IgD-negative memory B cell (primary cell): ENCODE measurements around the gene ZFP36. TPM values are rescaled to one million over a fixed set of nuclear protein-coding genes. Genes with fewer than 3 reads are reported as not detected.
"Not testable (repeated sequence)": the region's sequence is repeated elsewhere in the genome, so short reads cannot be mapped to it uniquely, and the experiment has no call there.

Source experiments
- H3K27ac Mint-ChIP-seq, 3 donors: one replicate each; pipeline ENCODE4 v1.8.0; 2020 to 2022; ENCODE audit warnings: mild to moderate bottlenecking in 3 of 3, mixed read lengths in 3 of 3, moderate library complexity in 1 of 3
- H3K27me3 Mint-ChIP-seq: one replicate; pipeline ENCODE4 v1.8.0; 2021; ENCODE audit warnings: mixed read lengths
- H3K36me3 Mint-ChIP-seq: one replicate; pipeline ENCODE4 v1.8.0; 2020; ENCODE audit warnings: mild to moderate bottlenecking, mixed read lengths
- H3K4me1 Mint-ChIP-seq, 3 donors: one replicate each; pipeline ENCODE4 v1.8.0; 2020 to 2022; ENCODE audit warnings: mixed read lengths in 3 of 3, mild to moderate bottlenecking in 1 of 3
- H3K4me3 Mint-ChIP-seq, 4 donors: one replicate each; pipeline ENCODE4 v1.8.0; 2020 to 2022; ENCODE audit warnings: mild to moderate bottlenecking in 4 of 4, mixed read lengths in 4 of 4, moderate library complexity in 3 of 4
- H3K9me3 Mint-ChIP-seq, 3 donors: one replicate each; pipeline ENCODE4 v1.8.0; 2020 to 2021; ENCODE audit warnings: mixed read lengths in 3 of 3, mild to moderate bottlenecking in 1 of 3
- polyA plus RNA-seq: library from polyadenylated mRNA; unstranded; fragments of 300-500 nt; fragmentation: Illumina TruSeq; gene quantifications from one replicate; pipeline ENCODE4 v1.2.3, GENCODE V29; 2021

The ZFP36 gene, protein sequence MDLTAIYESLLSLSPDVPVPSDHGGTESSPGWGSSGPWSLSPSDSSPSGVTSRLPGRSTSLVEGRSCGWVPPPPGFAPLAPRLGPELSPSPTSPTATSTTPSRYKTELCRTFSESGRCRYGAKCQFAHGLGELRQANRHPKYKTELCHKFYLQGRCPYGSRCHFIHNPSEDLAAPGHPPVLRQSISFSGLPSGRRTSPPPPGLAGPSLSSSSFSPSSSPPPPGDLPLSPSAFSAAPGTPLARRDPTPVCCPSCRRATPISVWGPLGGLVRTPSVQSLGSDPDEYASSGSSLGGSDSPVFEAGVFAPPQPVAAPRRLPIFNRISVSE
- polyA plus RNA-seq = 579 TPM

DNA sequence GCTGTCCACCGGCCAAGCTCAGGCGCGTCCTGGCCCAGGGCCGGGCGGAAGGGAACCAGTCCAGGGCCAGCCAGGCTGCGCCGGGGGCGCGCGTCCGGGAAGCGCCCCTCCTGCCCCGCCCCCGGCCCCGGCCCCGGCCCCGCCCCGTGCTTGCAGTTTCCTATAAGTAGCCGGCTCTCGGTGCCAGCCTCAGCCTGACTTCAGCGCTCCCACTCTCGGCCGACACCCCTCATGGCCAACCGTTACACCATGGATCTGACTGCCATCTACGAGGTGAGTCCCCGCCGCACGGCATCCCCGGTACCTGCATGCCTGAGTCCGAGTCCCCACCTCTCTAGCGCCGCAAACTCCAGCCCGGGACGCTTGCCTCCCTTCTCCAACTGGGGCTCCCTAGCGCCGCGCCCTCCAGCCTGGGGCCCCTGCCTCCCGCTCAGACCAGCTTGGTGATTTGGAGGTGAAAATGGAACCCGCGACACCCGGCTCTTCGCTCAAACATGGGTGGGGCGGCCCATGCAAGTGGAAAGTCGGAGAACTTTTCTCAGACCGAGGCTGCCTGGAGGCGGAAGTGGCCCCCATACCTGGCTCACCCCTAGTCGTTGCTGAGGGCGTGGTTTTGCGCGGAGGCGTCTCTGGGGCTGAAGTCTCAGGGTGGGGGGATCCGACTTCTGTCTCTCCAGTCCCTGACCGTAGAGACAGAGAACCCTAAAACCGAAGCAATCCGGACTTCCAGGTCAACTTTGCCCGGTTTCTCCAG is at the start of gene ZFP36:
Gene ZFP36 (plus strand): TSS at position 192 of the 754 bp plus-strand sequence. CDS start 58 bp downstream, at position 250.
- H3K27ac Mint-ChIP-seq = peak within 1 kb of the TSS; percentile 99 to 100 (median 100)
- no peaks in the 10 kb centered on the region for H3K27me3 Mint-ChIP-seq
- H3K4me3 Mint-ChIP-seq = peak within 1 kb of the TSS; percentile 95 to 99 (median 96)

DNA sequence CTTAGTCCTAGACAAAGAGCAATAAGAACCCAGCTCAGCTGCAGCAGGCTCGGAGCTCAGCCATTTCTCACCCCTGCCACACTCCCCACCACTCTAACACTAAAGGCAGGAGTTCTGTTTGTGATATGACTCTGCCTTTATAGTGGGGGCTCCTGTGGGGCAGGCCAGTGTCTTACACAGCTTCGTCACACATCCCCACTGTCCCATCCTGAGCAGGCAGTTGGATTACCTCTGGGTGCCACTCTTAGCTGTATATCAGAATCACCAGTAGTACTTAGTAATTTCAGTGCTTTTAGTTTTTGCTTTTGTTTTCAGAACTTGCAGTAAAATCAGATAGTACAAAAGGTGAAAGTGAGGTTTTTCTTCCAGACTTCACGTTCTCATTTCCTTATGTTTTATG is 47.6 kb upstream of the ZFP36 start:
- no peaks in the 10 kb centered on the region for H3K9me3 Mint-ChIP-seq
- peak overlapping the region in 1 of 3 donors; percentile 43 for H3K27ac Mint-ChIP-seq
- H3K4me1 Mint-ChIP-seq = peaks cover 14 to 18% (median 16%) of the 10 kb centered on the region in 3 donors
- peaks cover 5% of the 10 kb centered on the region for H3K36me3 Mint-ChIP-seq
- H3K4me3 Mint-ChIP-seq = no peak overlapping the region
- H3K27me3 Mint-ChIP-seq = no peaks in the 10 kb centered on the region

More for the DNA sequence above, at the start of gene ZFP36:
- no peaks in the 10 kb centered on the region for H3K9me3 Mint-ChIP-seq
- H3K4me1 Mint-ChIP-seq = peaks cover 26 to 35% (median 33%) of the 10 kb centered on the region in 3 donors
- peaks cover 17% of the 10 kb centered on the region for H3K36me3 Mint-ChIP-seq

DNA sequence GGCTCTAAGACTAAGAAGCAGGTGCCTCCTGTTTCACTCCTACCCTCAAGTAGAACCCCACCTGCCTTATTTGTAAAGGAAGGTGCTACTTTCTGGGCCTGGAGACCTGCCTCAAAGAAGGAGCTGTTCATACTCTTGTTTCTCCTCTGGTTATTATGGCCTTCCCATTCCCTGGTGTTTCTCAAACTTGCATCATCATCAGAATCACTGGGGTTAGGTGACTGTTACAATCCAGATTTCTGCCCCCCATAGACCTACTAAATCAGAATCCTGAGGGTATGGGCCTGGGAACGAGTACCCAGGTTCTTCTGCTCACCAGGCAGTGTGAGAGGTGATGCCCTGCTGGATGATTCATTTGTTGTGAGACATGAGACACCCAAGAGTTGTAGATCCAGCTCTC is 46.0 kb upstream of the ZFP36 start:
- Mint-ChIP-seq H3K36me3 (peaks cover 3% of the 10 kb centered on the region), H3K27ac (no peak overlapping the region), H3K4me3 (no peak overlapping the region), H3K27me3 (no peaks in the 10 kb centered on the region), H3K9me3 (no peaks in the 10 kb centered on the region), H3K4me1 (peaks cover 22 to 24% (median 24%) of the 10 kb centered on the region in 3 donors)

DNA sequence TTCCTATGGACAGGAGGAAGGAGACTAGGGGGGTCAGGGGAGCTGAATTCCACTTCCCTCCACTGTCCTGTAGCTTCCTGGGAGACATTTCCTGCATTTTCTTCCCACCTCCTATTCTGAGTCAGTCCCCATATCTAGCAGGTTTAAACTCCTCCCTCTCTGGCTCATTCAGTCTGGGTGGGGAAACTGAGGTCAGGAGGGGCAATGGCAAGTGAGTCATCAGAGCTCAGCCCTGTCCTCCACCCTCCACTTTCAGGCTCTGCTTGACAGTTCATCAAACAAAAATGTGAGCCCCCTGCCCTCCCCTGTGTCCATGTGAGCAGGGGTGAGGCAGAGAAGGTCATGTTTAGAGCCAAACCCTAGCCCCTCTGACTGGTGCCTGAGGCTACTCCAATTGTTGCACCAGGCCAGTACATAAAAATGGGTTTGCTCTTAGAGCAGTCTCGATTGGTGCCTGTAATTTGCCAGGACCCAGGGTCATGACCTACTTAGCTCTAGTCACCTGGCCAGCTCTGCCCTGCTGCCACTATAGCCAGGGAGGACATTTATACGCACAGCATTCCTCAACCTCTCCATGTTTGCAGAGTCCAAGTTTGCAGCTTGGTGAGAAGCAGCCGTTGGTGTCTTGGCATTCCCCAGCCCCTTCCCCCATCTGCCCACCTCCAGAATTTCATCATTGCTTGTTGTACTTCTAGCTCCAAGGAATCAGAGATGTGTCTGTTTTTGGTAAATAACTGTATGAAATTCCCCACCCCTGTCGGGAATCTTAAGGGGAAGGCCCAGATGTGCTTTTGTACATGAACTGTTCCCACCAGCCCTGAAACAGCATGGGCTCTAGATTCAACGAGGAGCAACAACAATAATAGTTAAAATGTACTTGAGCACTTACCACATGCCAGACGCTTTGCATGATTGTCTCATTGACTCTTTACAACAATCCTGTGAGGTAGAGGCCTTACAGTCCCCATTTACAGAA is 43.7 kb upstream of the ZFP36 start:
- H3K27ac Mint-ChIP-seq = peak overlapping the region; percentile 86 to 93 (median 88)
- peaks cover 6% of the 10 kb centered on the region for H3K36me3 Mint-ChIP-seq
- H3K27me3 Mint-ChIP-seq = no peaks in the 10 kb centered on the region
- peaks cover 22 to 24% (median 22%) of the 10 kb centered on the region in 3 donors for H3K4me1 Mint-ChIP-seq
- H3K9me3 Mint-ChIP-seq = no peaks in the 10 kb centered on the region
- H3K4me3 Mint-ChIP-seq = peak overlapping the region in 2 of 4 donors; percentile 82 to 88

GRCh38 chr19:39363901-39364457 is 42.7 kb upstream of the ZFP36 start:
- Mint-ChIP-seq H3K36me3 (peaks cover 6% of the 10 kb centered on the region), H3K27ac (peak overlapping the region; percentile 88 to 93 (median 89)), H3K4me3 (peak overlapping the region; percentile 5 to 88 (median 44)), H3K9me3 (no peaks in the 10 kb centered on the region), H3K4me1 (peaks cover 22 to 24% (median 22%) of the 10 kb centered on the region in 3 donors), H3K27me3 (no peaks in the 10 kb centered on the region)

GRCh38 chr19:39365531-39365930 is 41.1 kb upstream of the ZFP36 start:
- no peaks in the 10 kb centered on the region for H3K27me3 Mint-ChIP-seq
- H3K27ac Mint-ChIP-seq = no peak overlapping the region
- peaks cover 20 to 22% (median 22%) of the 10 kb centered on the region in 3 donors for H3K4me1 Mint-ChIP-seq
- peaks cover 3% of the 10 kb centered on the region for H3K36me3 Mint-ChIP-seq
- no peaks in the 10 kb centered on the region for H3K9me3 Mint-ChIP-seq
- no peak overlapping the region for H3K4me3 Mint-ChIP-seq

GRCh38 chr19:39369200-39369599 is 37.4 kb upstream of the ZFP36 start:
- no peaks in the 10 kb centered on the region for H3K27me3 Mint-ChIP-seq
- no peaks in the 10 kb centered on the region for H3K9me3 Mint-ChIP-seq
- H3K4me3 Mint-ChIP-seq = no peak overlapping the region
- H3K4me1 Mint-ChIP-seq = peaks cover 6 to 10% (median 9%) of the 10 kb centered on the region in 3 donors
- peaks cover 3% of the 10 kb centered on the region for H3K36me3 Mint-ChIP-seq
- H3K27ac Mint-ChIP-seq = peak overlapping the region in 1 of 3 donors; percentile 14

- Mint-ChIP-seq H3K27ac (no peak overlapping the region), H3K4me1 (peaks cover 2 to 4% (median 3%) of the 10 kb centered on the region in 3 donors), H3K36me3 (peaks cover 3% of the 10 kb centered on the region), H3K4me3 (no peak overlapping the region), H3K9me3 (no peaks in the 10 kb centered on the region), H3K27me3 (no peaks in the 10 kb centered on the region)
These were observed 35.9 kb upstream of the ZFP36 start for GRCh38 chr19:39370735-39371134.

DNA sequence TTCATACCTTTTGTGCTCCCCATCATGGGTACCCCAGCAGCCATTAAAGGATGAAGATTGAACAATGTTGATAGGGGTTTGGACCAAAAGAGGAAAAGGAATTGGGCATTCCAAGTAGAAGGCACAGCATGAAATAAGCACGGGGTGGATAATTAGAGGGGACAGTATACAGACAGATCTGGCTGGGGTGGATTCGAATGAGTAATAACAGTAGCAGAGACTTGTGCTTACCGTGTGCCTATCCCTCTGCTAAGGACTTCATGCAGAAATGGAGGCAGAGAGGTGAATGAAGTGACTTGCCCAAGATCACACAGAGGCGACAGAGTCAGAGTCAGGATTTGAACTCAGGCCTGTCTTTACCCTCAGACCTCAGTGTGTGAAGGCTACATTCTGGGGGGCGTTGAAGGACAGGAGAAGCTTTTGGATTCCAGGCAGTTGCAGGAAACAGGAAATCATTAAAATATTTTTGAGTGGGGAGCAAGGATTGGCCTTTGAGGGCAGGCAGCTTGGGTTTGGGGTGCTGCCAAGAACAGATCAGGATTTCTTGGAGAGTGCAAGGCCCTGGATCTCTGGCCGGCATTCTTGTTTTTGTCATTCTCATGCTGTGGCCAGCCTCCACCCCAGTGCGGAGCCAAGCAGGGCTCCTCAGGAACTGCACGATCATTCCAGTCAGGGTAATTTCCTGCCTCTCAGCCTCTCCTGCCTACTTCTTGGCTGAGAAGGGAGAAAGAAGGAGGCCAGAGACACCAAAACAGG is 34.4 kb upstream of the ZFP36 start:
- Mint-ChIP-seq H3K9me3 (no peaks in the 10 kb centered on the region), H3K27me3 (no peaks in the 10 kb centered on the region), H3K4me1 (peaks cover 2 to 4% (median 3%) of the 10 kb centered on the region in 3 donors), H3K27ac (peak overlapping the region in 2 of 3 donors; percentile 22 to 59), H3K4me3 (no peak overlapping the region), H3K36me3 (peaks cover 3% of the 10 kb centered on the region)

DNA sequence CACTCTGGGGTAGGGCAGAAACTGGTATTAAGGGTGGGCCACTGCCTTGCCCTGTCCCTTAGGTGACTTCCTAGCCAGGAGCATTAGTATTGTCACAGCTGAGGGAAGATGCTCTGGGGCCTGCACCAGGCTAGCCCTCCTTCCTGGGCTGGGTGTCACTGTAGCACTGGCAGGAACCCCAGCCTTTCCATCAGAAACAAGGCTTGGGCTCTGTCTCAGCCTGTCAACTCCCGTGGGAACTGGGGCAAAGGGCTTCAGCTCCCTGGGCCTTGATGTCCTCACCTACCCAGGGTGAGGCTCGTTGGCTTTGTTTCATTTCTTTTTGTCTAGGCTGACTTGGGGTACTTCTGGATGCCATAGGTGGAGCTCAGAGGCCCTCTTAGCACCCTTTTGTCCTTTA is 33.7 kb upstream of the ZFP36 start:
- Mint-ChIP-seq H3K4me1 (peaks cover 2 to 4% (median 3%) of the 10 kb centered on the region in 3 donors), H3K36me3 (peaks cover 3% of the 10 kb centered on the region), H3K27me3 (no peaks in the 10 kb centered on the region), H3K9me3 (no peaks in the 10 kb centered on the region), H3K4me3 (no peak overlapping the region), H3K27ac (no peak overlapping the region)

- Mint-ChIP-seq H3K36me3 (peaks cover 6% of the 10 kb centered on the region), H3K27me3 (no peaks in the 10 kb centered on the region), H3K9me3 (no peaks in the 10 kb centered on the region), H3K27ac (no peak overlapping the region), H3K4me3 (no peak overlapping the region), H3K4me1 (peaks cover 2 to 4% (median 3%) of the 10 kb centered on the region in 3 donors)
These were observed 30.7 kb upstream of the ZFP36 start for GRCh38 chr19:39375929-39376328.

DNA sequence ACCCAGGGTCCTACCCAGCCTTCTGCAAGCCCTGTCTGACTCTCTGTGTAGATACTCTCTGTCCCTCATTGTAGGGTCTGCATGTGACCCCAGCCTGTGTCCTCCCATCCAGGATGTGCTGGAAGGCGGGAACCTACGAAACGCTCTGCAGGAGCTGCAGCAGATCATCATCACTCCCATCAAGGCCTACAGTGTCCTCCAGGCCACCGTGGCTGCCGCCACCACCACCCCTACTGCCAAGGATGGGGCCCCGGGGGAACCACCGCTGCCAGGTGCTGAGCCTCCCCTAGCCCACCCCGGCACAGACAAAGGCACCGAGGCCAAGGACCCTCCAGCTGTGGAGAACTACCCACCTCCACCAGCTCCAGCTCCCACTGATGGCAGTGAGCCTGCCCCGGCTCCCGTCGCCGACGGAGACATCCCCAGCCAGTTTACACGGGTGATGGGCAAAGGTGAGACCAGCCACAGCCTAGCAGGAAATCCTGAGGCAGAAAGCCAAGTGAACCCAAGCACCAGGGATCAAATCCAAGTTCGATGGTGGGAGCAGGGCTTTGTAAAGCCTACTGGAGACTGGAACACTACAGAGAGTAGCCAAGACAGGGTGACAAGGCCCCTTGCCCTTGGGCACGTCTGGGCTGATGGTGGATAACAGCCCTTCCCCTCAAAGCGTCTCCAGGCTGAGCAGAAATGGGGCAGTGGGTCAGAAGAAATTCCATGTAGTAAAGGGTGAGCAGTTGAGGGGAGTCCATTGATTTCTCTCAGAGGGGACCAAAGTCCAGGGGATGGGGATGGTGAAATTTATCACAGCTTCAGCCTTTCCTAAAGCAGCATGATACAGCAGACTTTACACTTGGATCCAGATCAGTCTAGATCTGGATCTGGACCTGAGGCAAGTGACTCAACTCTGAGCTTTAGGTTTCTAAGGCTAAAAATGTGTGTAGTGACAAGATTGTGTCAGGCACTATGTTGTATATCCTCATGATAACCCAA is 29.0 kb upstream of the ZFP36 start:
- peaks cover 6% of the 10 kb centered on the region for H3K36me3 Mint-ChIP-seq

DNA sequence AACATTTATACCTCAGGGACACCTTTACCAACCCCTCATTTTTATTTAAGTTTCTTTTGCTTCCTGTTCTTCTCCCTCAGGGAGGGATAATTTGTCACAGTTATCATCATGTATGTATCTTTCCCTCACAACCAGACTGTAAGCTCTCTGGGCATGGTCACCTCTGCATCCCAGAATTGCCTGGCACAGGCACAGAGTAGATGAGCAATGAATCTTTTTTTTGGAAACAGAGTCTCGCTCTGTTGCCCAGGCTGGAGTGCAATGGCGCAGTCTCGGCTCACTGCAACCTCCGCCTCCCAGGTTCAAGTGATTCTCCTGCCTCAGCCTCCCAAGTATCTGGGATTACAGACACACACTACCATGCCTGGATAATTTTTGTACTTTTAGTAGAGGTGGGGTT is 27.3 kb upstream of the ZFP36 start:
- not testable (repeated sequence) for H3K27me3 Mint-ChIP-seq, H3K9me3 Mint-ChIP-seq, H3K36me3 Mint-ChIP-seq, H3K4me3 Mint-ChIP-seq, H3K4me1 Mint-ChIP-seq
- peak overlapping the region in 1 of 3 donors; percentile 15 for H3K27ac Mint-ChIP-seq

More for the DNA sequence above, 29.0 kb upstream of the ZFP36 start:
- Mint-ChIP-seq H3K9me3 (no peaks in the 10 kb centered on the region), H3K27ac (peak overlapping the region in 1 of 3 donors; percentile 77), H3K4me3 (no peak overlapping the region), H3K4me1 (peaks cover 0 to 6% (median 4%) of the 10 kb centered on the region in 3 donors), H3K27me3 (no peaks in the 10 kb centered on the region)
